Neural cell (in vitro differentiated cells): ENCODE measurements around the gene NOL9.

Experiments used
- CTCF ChIP-seq: fragments of 450-650 bp; IDR thresholded peaks from 2 replicates; pipeline ENCODE4 v1.5.1; 2014; ENCODE audit warnings: antibody characterized with exemption, mild to moderate bottlenecking, moderate library complexity; ENCODE audit not compliant: poor library complexity, severe bottlenecking
- EZH2 ChIP-seq: fragments of 200-600, 300-800 bp; shearing (Covaris generic), sonication (generic); IDR thresholded peaks from 2 replicates; pipeline ENCODE4 v1.6.1; 2014; ENCODE audit warnings: antibody characterized with exemption, low read length, borderline replicate concordance, mild to moderate bottlenecking; ENCODE audit not compliant: insufficient read depth, poor library complexity, severe bottlenecking
- POLR2AphosphoS5 ChIP-seq: IDR thresholded peaks from 2 replicates; pipeline ENCODE4 v1.6.1; 2012
- REST ChIP-seq: IDR thresholded peaks from 2 replicates; pipeline ENCODE4 v1.6.1; 2012; ENCODE audit warnings: borderline replicate concordance
- SMC3 ChIP-seq: fragments of 450-650 bp; conservative IDR thresholded peaks from 2 replicates; pipeline ENCODE4 v1.6.1; 2014; ENCODE audit warnings: antibody characterized with exemption, mild to moderate bottlenecking, moderate library complexity; ENCODE audit not compliant: poor library complexity

- TF ChIP-seq REST, result no peak
- TF ChIP-seq EZH2, result no peak
- TF ChIP-seq CTCF, result peak; percentile 17
- TF ChIP-seq SMC3, result no peak
- no peak for TF ChIP-seq POLR2AphosphoS5
Measured at GRCh38 chr1:6523566-6523965, 30.7 kb downstream of the NOL9 start.
